ENCODE data around the gene KRTAP4-3.
A peak's percentile ranks its signal among the peaks of the same experiment; 100 is the strongest.
"Not testable (repeated sequence)": the region's sequence is repeated elsewhere in the genome, so short reads cannot be mapped to it uniquely, and the experiment has no call there.

KRTAP4-3 gene

GRCh38 chr17:41150026-41150425 is 18.0 kb downstream of the KRTAP4-3 start:
- DNase-seq: no peak

GRCh38 chr17:41149652-41149985 is 18.4 kb downstream of the KRTAP4-3 start, which contains the start of gene KRTAP4-5:
TSS of gene KRTAP4-5 (minus strand) at chr17:41149825. CDS start at chr17:41149767, 58 bp downstream.
- no peak for DNase-seq

GRCh38 chr17:41148971-41149651 is 18.9 kb downstream of the KRTAP4-3 start:
- DNase-seq: not testable (repeated sequence)

GRCh38 chr17:41147531-41148204 is 20.4 kb downstream of the KRTAP4-3 start:
- no peak for DNase-seq

GRCh38 chr17:41145261-41145660 is 22.8 kb downstream of the KRTAP4-3 start:
- DNase-seq: no peak

GRCh38 chr17:41144846-41145245 is 23.2 kb downstream of the KRTAP4-3 start:
- DNase-seq: no peak

- DNase-seq: no peak
Measured at GRCh38 chr17:41141361-41141760, 26.7 kb downstream of the KRTAP4-3 start.

GRCh38 chr17:41140360-41141131 is 27.5 kb downstream of the KRTAP4-3 start, which contains the start of gene KRTAP4-6:
TSS of gene KRTAP4-6 (minus strand) at chr17:41140544. CDS start at chr17:41140487, 57 bp downstream.
- DNase-seq: no peak

GRCh38 chr17:41139865-41140264 is 28.2 kb downstream of the KRTAP4-3 start:
- not testable (repeated sequence) for DNase-seq

GRCh38 chr17:41133880-41134735 is 33.9 kb downstream of the KRTAP4-3 start:
- DNase-seq: no peak

- no peak for DNase-seq
Measured at GRCh38 chr17:41131979-41132378, 36.0 kb downstream of the KRTAP4-3 start.

GRCh38 chr17:41127371-41127770 is 40.6 kb downstream of the KRTAP4-3 start:
- DNase-seq: no peak

- DNase-seq: no peak
Measured at GRCh38 chr17:41126412-41126811, 41.6 kb downstream of the KRTAP4-3 start.

GRCh38 chr17:41125064-41125463 is 43.0 kb downstream of the KRTAP4-3 start:
- no peak for DNase-seq

- not testable (repeated sequence) for DNase-seq
Measured at GRCh38 chr17:41123991-41124371, 44.0 kb downstream of the KRTAP4-3 start, which contains the start of gene KRTAP4-12. TSS of gene KRTAP4-12 (minus strand) at chr17:41124182. CDS start at chr17:41124122, 60 bp downstream.

GRCh38 chr17:41123292-41123990 is 44.6 kb downstream of the KRTAP4-3 start:
- DNase-seq: not testable (repeated sequence)

GRCh38 chr17:41121742-41122141 is 46.3 kb downstream of the KRTAP4-3 start:
- no peak for DNase-seq

- DNase-seq: not testable (repeated sequence)
Measured at GRCh38 chr17:41119696-41120690, 48.0 kb downstream of the KRTAP4-3 start.

- no peak for DNase-seq
Measured at GRCh38 chr17:41118721-41119120, 49.3 kb downstream of the KRTAP4-3 start.

GRCh38 chr17:41117846-41118386 is 50.1 kb downstream of the KRTAP4-3 start, which contains the start of gene KRTAP4-11:
TSS of gene KRTAP4-11 (minus strand) at chr17:41118373. CDS start at chr17:41118315, 58 bp downstream.
- DNase-seq: peak; percentile 2
